ENCODE measurements around the gene ELAPOR1.

Gene ELAPOR1, protein sequence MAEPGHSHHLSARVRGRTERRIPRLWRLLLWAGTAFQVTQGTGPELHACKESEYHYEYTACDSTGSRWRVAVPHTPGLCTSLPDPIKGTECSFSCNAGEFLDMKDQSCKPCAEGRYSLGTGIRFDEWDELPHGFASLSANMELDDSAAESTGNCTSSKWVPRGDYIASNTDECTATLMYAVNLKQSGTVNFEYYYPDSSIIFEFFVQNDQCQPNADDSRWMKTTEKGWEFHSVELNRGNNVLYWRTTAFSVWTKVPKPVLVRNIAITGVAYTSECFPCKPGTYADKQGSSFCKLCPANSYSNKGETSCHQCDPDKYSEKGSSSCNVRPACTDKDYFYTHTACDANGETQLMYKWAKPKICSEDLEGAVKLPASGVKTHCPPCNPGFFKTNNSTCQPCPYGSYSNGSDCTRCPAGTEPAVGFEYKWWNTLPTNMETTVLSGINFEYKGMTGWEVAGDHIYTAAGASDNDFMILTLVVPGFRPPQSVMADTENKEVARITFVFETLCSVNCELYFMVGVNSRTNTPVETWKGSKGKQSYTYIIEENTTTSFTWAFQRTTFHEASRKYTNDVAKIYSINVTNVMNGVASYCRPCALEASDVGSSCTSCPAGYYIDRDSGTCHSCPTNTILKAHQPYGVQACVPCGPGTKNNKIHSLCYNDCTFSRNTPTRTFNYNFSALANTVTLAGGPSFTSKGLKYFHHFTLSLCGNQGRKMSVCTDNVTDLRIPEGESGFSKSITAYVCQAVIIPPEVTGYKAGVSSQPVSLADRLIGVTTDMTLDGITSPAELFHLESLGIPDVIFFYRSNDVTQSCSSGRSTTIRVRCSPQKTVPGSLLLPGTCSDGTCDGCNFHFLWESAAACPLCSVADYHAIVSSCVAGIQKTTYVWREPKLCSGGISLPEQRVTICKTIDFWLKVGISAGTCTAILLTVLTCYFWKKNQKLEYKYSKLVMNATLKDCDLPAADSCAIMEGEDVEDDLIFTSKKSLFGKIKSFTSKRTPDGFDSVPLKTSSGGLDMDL

GRCh38 chr1:109113590-109114341 lies at the start of gene ELAPOR1:
Gene ELAPOR1 (plus strand): TSS chr1:109114115. CDS start chr1:109114184, 69 bp downstream.
- peak; percentile 89 for DNase-seq

- no peak for DNase-seq
Observed at GRCh38 chr1:109065137-109065536, 48.8 kb upstream of the ELAPOR1 start.

- no peak for DNase-seq
Observed at GRCh38 chr1:109067883-109068282, 46.0 kb upstream of the ELAPOR1 start.

DNA sequence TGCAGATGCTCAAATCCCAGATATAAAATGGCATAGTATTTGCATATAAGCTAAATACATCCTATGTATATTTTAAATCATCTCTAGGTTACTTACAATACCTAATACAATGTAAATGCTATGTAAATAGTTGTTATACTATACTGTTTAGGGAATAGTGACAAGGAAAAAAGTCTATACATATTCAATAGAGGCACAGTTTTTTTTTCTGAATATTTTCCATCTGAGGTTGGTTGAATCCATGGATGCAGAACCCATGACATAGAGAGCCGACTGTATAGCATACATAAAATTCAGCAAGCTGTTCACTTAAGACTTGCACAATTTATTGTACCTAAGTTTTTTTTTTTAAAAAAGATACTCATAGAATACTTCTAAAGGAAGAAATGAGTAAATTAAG lies 44.6 kb upstream of the ELAPOR1 start:
- no peak for DNase-seq

- peak; percentile 93 for DNase-seq
Observed at GRCh38 chr1:109075531-109076490, 38.1 kb upstream of the ELAPOR1 start, which contains the start of gene TAF13. Gene TAF13 (minus strand): TSS chr1:109076003. CDS start chr1:109075947, 56 bp downstream.

- DNase-seq, result no peak
Observed at GRCh38 chr1:109078317-109078716, 35.6 kb upstream of the ELAPOR1 start.

GRCh38 chr1:109079240-109079622 lies 34.7 kb upstream of the ELAPOR1 start:
- DNase-seq, result no peak

- DNase-seq, result no peak
Observed at GRCh38 chr1:109080441-109081082, 33.4 kb upstream of the ELAPOR1 start.

GRCh38 chr1:109083501-109083900 lies 30.4 kb upstream of the ELAPOR1 start:
- DNase-seq, result no peak

GRCh38 chr1:109083923-109084322 lies 30.0 kb upstream of the ELAPOR1 start:
- no peak for DNase-seq

- DNase-seq, result no peak
Observed at GRCh38 chr1:109084563-109085517, 29.1 kb upstream of the ELAPOR1 start.

- DNase-seq, result no peak
Observed at GRCh38 chr1:109089242-109090015, 24.5 kb upstream of the ELAPOR1 start.

GRCh38 chr1:109090196-109091077 lies 23.5 kb upstream of the ELAPOR1 start, which contains the start of gene TMEM167B:
Gene TMEM167B (plus strand): TSS chr1:109090764. CDS start chr1:109090873, 109 bp downstream.
- peak; percentile 93 for DNase-seq

DNA sequence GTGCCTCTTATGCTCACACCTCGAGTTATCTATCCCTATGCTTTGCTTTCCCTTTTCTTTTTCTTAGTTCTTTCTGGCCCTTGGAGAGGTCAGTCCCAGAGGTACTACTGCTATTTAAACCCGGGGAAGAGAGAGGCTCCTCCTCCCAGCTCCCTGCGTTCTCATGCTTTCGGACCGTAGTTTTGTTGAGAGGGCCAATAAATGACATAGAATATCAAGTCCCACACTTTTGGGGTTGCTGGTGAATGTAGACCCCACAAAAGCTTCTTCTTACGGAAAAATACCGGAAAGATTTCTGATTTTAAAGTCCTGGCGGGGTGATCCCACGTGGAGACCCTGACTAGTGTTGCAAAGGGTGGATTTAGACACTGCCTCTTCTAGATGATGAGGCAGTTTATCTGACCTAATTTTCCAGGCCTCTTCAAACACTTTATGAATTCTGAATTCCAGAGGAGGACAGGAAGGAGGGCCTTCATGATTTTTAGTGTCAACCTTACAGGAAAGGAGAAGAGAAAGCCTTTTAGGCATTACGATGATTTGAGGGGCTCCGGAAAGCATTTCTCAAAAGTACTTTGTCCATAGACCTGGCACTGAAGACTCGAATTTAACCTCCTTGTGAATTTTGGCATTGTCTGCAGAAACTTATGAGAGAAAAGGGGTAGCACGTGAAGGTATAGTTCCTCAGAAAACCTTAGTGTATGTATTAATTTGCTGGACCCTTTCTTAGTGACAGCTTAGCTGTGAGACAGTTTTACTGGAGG lies 22.7 kb upstream of the ELAPOR1 start:
- no peak for DNase-seq

DNA sequence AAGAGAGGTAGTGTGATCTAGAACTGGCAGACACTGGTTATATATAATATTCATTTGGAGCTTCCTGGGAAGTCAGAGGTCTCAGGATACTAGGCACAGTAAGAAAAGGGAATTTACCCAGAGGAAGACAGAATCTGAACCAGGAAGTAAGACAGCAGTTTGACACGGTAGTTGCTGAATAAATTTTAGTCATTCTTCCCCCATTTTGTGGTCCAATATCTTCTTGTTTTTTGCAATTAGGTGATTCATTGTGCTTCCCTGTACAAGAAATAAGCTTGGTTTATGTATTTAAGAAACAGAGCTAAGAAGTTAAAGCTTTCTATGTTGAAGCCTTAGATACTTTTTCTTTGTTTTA lies 22.1 kb upstream of the ELAPOR1 start:
- no peak for DNase-seq

- no peak for DNase-seq
Observed at GRCh38 chr1:109094377-109094803, 19.5 kb upstream of the ELAPOR1 start.

DNA sequence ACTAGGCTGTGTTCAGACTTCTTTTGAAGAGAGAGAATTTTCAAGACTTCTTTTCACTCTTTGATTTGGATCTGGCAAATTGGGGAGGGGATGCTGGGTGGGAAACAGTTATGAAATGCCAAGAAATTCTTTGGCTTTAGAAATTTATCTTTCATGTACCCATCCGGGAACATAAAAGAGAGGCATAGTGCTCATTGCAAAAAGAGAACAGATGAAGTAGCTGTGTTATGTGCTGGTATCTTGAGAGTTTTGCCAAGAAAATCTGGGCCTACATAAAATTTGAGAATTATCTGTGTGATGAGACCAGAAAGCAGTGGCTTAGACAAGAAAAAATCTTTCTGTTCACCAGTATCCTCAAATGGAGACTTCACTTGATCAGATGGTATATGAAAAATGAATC lies 19.0 kb upstream of the ELAPOR1 start:
- DNase-seq, result no peak
